HG03139 (cell line): ENCODE results near the gene PAPSS2.
"Not testable (repeated sequence)": the region's sequence is repeated elsewhere in the genome, so short reads cannot be mapped to it uniquely, and the experiment has no call there.

Source experiments
- ATAC-seq: cut with Tn5 transposase; IDR thresholded peaks from one replicate; pipeline ENCODE4 v1.9.1; 2021; ENCODE audit not compliant: unreplicated experiment

PAPSS2 gene

GRCh38 chr10:87659571-87660483, at the start of gene PAPSS2:
Gene PAPSS2 (plus strand): TSS chr10:87659878. CDS start chr10:87659982, 104 bp downstream.
- ATAC-seq, result no peak

GRCh38 chr10:87611341-87611740, 48.3 kb upstream of the PAPSS2 start:
- ATAC-seq, result not testable (repeated sequence)

GRCh38 chr10:87612115-87612514, 47.6 kb upstream of the PAPSS2 start:
- ATAC-seq, result no peak

- ATAC-seq, result no peak
These were observed 45.9 kb upstream of the PAPSS2 start for GRCh38 chr10:87613751-87614150.

- ATAC-seq, result no peak
These were observed 43.8 kb upstream of the PAPSS2 start for GRCh38 chr10:87615856-87616255.

GRCh38 chr10:87617503-87617902, 42.2 kb upstream of the PAPSS2 start:
- no peak for ATAC-seq

- ATAC-seq, result no peak
These were observed 40.9 kb upstream of the PAPSS2 start for GRCh38 chr10:87618566-87619423.

- no peak for ATAC-seq
These were observed 40.0 kb upstream of the PAPSS2 start for GRCh38 chr10:87619705-87620104.

GRCh38 chr10:87621440-87621839, 38.2 kb upstream of the PAPSS2 start:
- ATAC-seq, result not testable (repeated sequence)

- ATAC-seq, result no peak
These were observed 37.2 kb upstream of the PAPSS2 start for GRCh38 chr10:87622314-87623004.

- no peak for ATAC-seq
These were observed 36.5 kb upstream of the PAPSS2 start for GRCh38 chr10:87623191-87623590.

- ATAC-seq, result no peak
These were observed 34.0 kb upstream of the PAPSS2 start for GRCh38 chr10:87625661-87626060.

GRCh38 chr10:87626422-87626892, 33.2 kb upstream of the PAPSS2 start:
- ATAC-seq, result no peak

- no peak for ATAC-seq
These were observed 29.5 kb upstream of the PAPSS2 start for GRCh38 chr10:87630171-87630570.

- ATAC-seq, result no peak
These were observed 27.2 kb upstream of the PAPSS2 start for GRCh38 chr10:87632454-87632853.

GRCh38 chr10:87634311-87634710, 25.4 kb upstream of the PAPSS2 start:
- ATAC-seq, result no peak

GRCh38 chr10:87635498-87636312, 24.0 kb upstream of the PAPSS2 start:
- ATAC-seq, result no peak

GRCh38 chr10:87636313-87636915, 23.3 kb upstream of the PAPSS2 start:
- no peak for ATAC-seq

GRCh38 chr10:87639493-87639892, 20.2 kb upstream of the PAPSS2 start:
- no peak for ATAC-seq

GRCh38 chr10:87640043-87640442, 19.6 kb upstream of the PAPSS2 start:
- no peak for ATAC-seq
